ENCODE results near the gene DNPH1. TPM values are rescaled to one million over a fixed set of nuclear protein-coding genes. Genes with fewer than 3 reads are reported as not detected.

DNPH1 gene
- total RNA-seq, 3 donors from 2014 or later: 46.5 to 61.1 (median 53.7) TPM

GRCh38 chr6:43255408-43256054 is 26.2 kb upstream of the DNPH1 start:
- no peak for DNase-seq (ENCODE audit: low spot score in 2 of 2)
- intact Hi-C loops (cut with DNase I; ENCODE audit: low total_unique reads): no loop called here

GRCh38 chr6:43254846-43255245 is 25.6 kb upstream of the DNPH1 start:
- Histone ChIP-seq H3K4me3 (no peak overlapping the region), H3K36me3 (no peaks in the 10 kb centered on the region), H3K27ac (no peak overlapping the region), H3K9me3 (no peaks in the 10 kb centered on the region), H3K27me3 (peaks cover 0 to 26% of the 10 kb centered on the region in 2 donors), H3K4me1 (no peaks in the 10 kb centered on the region)
- DNase-seq (ENCODE audit: low spot score in 2 of 2): no peak
- TF ChIP-seq CTCF (IDR thresholded peaks at IDR 0.05): no peak
- TF ChIP-seq POLR2AphosphoS5 (IDR thresholded peaks at IDR 0.05): no peak
- TF ChIP-seq POLR2A (IDR thresholded peaks at IDR 0.05): no peak
- intact Hi-C loops (cut with DNase I; ENCODE audit: low total_unique reads): no loop called here

More at GRCh38 chr6:43255408-43256054, 26.2 kb upstream of the DNPH1 start:
- H3K36me3 ChIP-seq: no peaks in the 10 kb centered on the region
- TF ChIP-seq CTCF (IDR thresholded peaks at IDR 0.05) (no peak), POLR2A (IDR thresholded peaks at IDR 0.05) (no peak), POLR2AphosphoS5 (IDR thresholded peaks at IDR 0.05) (no peak)
- H3K27me3 ChIP-seq: peaks cover 0 to 26% of the 10 kb centered on the region in 2 donors
- H3K4me1 ChIP-seq: no peaks in the 10 kb centered on the region
- no peaks in the 10 kb centered on the region for H3K9me3 ChIP-seq
- no peak overlapping the region for H3K4me3 ChIP-seq
- H3K27ac ChIP-seq: no peak overlapping the region

- no peaks in the 10 kb centered on the region for H3K9me3 ChIP-seq
- peaks cover 0 to 26% of the 10 kb centered on the region in 2 donors for H3K27me3 ChIP-seq
- H3K4me3 ChIP-seq: no peak overlapping the region
- no peaks in the 10 kb centered on the region for H3K36me3 ChIP-seq
- no peak for DNase-seq (ENCODE audit: low spot score in 2 of 2)
- no peak overlapping the region for H3K27ac ChIP-seq
- intact Hi-C loops (cut with DNase I; ENCODE audit: low total_unique reads): no loop called here
- TF ChIP-seq POLR2A (IDR thresholded peaks at IDR 0.05) (no peak), CTCF (IDR thresholded peaks at IDR 0.05) (no peak), POLR2AphosphoS5 (IDR thresholded peaks at IDR 0.05) (no peak)
- H3K4me1 ChIP-seq: no peaks in the 10 kb centered on the region
These were observed 25.0 kb upstream of the DNPH1 start for GRCh38 chr6:43254138-43254817.

- intact Hi-C loops (cut with DNase I; ENCODE audit: low total_unique reads): loop anchor here (1.0 kb wide), 1 partner anchor 37 kb away; no protein-coding TSS in a partner anchor
- TF ChIP-seq CTCF (IDR thresholded peaks at IDR 0.05): no peak
- no peak for TF ChIP-seq POLR2AphosphoS5 (IDR thresholded peaks at IDR 0.05)
- TF ChIP-seq POLR2A (IDR thresholded peaks at IDR 0.05): no peak
- Histone ChIP-seq H3K27ac (no peak overlapping the region), H3K4me1 (no peaks in the 10 kb centered on the region), H3K27me3 (peaks cover 0 to 26% of the 10 kb centered on the region in 2 donors), H3K36me3 (no peaks in the 10 kb centered on the region), H3K9me3 (no peaks in the 10 kb centered on the region), H3K4me3 (no peak overlapping the region)
- DNase-seq (ENCODE audit: low spot score in 2 of 2): no peak
These were observed 24.1 kb upstream of the DNPH1 start for GRCh38 chr6:43253401-43253800.

- Histone ChIP-seq H3K9me3 (no peaks in the 10 kb centered on the region), H3K4me3 (no peak overlapping the region), H3K27me3 (peaks cover 0 to 26% of the 10 kb centered on the region in 2 donors), H3K27ac (no peak overlapping the region), H3K36me3 (no peaks in the 10 kb centered on the region), H3K4me1 (no peaks in the 10 kb centered on the region)
- TF ChIP-seq POLR2A (IDR thresholded peaks at IDR 0.05) (no peak), POLR2AphosphoS5 (IDR thresholded peaks at IDR 0.05) (no peak), CTCF (IDR thresholded peaks at IDR 0.05) (no peak)
- DNase-seq (ENCODE audit: low spot score in 2 of 2): no peak
- intact Hi-C loops (cut with DNase I; ENCODE audit: low total_unique reads): no loop called here
These were observed 21.7 kb upstream of the DNPH1 start for GRCh38 chr6:43250992-43251373.

Measured in breast epithelium (tissue), 4 donors.